ENCODE results near the gene SCNN1G. TPM values are rescaled to one million over a fixed set of nuclear protein-coding genes. Genes with fewer than 3 reads are reported as not detected.

Gene SCNN1G
- total RNA-seq, 4 donors from 2014 or later, result 5.8 to 39.3 (median 15.2) TPM

DNA sequence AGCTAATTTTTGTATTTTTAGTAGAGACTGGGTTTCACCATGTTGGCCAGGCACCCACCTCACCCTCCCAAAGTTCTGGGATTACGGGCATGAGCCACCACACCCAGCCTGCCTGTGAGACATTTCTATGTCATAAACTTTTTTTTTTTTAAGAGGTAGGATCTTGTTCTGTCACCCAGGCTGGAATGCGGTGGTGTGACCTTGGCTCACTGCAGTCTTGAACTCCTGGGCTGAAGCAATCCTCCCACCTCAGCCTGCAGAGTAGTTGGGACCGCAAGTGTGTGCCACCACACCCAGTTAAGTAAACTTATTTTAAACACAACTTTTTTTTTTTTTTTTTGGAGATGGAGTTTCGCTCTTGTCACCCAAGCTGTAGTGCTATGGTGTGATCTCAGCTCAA lies 47.2 kb downstream of the SCNN1G start:
- DNase-seq (ENCODE audit: low spot score in 2 of 2), result peak in 1 of 2 donors; percentile 49
- 68 to 73% methylated on average over 4 of the region's 4 CpGs for WGBS, 2 donors
- intact Hi-C loops (cut with DNase I; ENCODE audit: low total_unique reads), result no loop called here
- TF ChIP-seq POLR2A (IDR thresholded peaks at IDR 0.05) (no peak), CTCF (IDR thresholded peaks at IDR 0.05) (no peak)
- H3K4me3 ChIP-seq (ENCODE audit: low read depth, poor library complexity, severe bottlenecking), result no peak overlapping the region

DNA sequence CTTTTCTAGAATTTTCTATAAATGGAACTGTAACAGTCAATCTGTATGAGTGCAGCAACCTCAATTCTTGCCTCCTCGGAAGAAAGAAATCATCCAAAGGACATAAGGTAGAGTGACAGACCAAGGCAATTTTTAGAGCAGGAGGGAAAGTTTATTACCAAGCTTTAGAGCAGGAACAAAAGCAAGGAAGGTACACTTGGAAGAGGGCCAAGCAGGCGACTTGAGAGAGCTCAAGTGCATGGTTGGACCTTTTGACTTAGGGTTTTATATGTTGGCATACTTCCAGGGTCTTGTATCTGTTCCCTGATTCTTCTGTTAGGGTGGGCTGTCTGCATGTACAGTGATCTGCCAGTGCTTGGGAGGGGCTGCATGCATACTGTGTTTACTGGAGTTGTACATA lies 50.3 kb downstream of the SCNN1G start:
- H3K4me3 ChIP-seq (ENCODE audit: low read depth, poor library complexity, severe bottlenecking), result no peak overlapping the region
- peak in 1 of 2 donors; percentile 37 for DNase-seq (ENCODE audit: low spot score in 2 of 2)
- 50 to 54% methylated on average over 2 of the region's 2 CpGs for WGBS, 2 donors

DNA sequence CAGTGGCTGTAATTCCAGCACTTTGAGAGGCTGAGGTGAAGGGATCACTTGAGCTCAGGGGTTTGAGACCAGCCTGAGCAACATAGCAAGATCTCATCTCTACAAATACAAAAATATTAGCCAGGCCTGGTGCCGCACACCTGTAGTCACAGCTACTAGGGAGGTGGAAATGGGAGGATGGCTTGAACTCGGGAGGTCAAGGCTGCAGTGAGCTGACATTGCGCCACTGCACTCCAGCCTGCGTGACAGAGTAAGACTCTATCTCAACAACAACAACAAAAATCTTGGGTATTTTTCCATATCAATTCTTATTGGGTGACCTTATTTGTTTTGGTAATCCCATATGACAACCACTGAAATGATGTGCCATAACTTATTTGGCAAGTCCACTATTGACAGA lies 52.6 kb downstream of the SCNN1G start:
- TF ChIP-seq CTCF (IDR thresholded peaks at IDR 0.05) (no peak), POLR2A (IDR thresholded peaks at IDR 0.05) (no peak)
- intact Hi-C loops (cut with DNase I; ENCODE audit: low total_unique reads), result no loop called here
- 89 to 91% methylated on average over 4 of the region's 4 CpGs for WGBS, 2 donors
- peak in 1 of 2 donors; percentile 54 for DNase-seq (ENCODE audit: low spot score in 2 of 2)
- no peak overlapping the region for H3K4me3 ChIP-seq (ENCODE audit: low read depth, poor library complexity, severe bottlenecking)

More for the DNA sequence above, 50.3 kb downstream of the SCNN1G start:
- intact Hi-C loops (cut with DNase I; ENCODE audit: low total_unique reads), result no loop called here
- no peak for TF ChIP-seq POLR2A (IDR thresholded peaks at IDR 0.05)

- no peak for DNase-seq (ENCODE audit: low spot score in 2 of 2)
- intact Hi-C loops (cut with DNase I; ENCODE audit: low total_unique reads), result no loop called here
- H3K4me3 ChIP-seq (ENCODE audit: low read depth, poor library complexity, severe bottlenecking), result no peak overlapping the region
- TF ChIP-seq POLR2A (IDR thresholded peaks at IDR 0.05) (no peak), CTCF (IDR thresholded peaks at IDR 0.05) (no peak)
- WGBS, 2 donors, result 76 to 95% methylated on average over 1 of the region's 1 CpG
Observed at GRCh38 chr16:23236983-23237382, 54.4 kb downstream of the SCNN1G start.

DNA sequence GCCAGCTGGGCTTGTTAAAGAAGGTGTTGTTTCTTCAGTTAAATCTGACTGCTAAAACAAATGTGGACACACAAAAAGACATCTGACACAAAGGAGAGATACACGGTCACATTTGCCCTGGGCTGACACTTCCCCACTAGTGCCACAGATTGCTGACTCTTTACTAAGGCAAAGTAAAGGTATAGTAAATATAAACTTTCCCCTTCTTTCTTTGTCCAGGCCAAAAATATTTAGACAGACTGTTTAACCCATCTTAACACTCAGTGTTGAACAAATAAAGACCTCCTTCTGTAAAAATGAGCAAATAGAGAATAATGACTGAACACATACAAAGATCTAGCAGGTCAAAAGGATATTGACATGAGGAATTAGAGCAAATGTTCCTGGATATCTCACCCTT lies 58.4 kb downstream of the SCNN1G start:
- DNase-seq (ENCODE audit: low spot score in 2 of 2), result peak in 1 of 2 donors; percentile 50
- H3K4me3 ChIP-seq (ENCODE audit: low read depth, poor library complexity, severe bottlenecking), result no peak overlapping the region
- no peak for TF ChIP-seq POLR2A (IDR thresholded peaks at IDR 0.05)
- intact Hi-C loops (cut with DNase I; ENCODE audit: low total_unique reads), result no loop called here
- 76 to 77% methylated on average over 1 of the region's 1 CpG for WGBS, 2 donors

- TF ChIP-seq POLR2A (IDR thresholded peaks at IDR 0.05), result no peak
- TF ChIP-seq CTCF (IDR thresholded peaks at IDR 0.05), result no peak
- intact Hi-C loops (cut with DNase I; ENCODE audit: low total_unique reads), result no loop called here
- DNase-seq (ENCODE audit: low spot score in 2 of 2), result peak in 1 of 2 donors; percentile 17
- H3K4me3 ChIP-seq (ENCODE audit: low read depth, poor library complexity, severe bottlenecking), result no peak overlapping the region
Observed at GRCh38 chr16:23244122-23244521, 61.6 kb downstream of the SCNN1G start.

DNA sequence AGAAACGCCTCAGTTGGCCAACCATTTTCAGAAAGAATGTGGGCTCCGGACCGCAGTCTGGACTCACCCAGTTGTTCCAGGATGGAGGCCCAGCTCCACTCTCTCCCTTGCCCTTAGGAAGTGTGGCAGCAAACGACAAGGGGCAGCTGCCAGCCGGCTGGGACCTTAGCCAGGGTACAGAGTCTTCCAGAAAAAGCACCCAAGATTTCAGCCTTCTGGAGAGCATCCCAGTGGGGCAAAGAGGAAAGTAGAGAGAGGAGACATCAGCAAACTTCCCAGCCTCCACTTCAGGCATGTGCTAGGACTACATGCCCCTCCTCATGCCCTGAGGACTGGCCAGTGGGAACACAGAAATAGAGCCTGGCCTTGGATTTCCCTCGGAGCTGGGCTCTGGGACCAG lies 62.7 kb downstream of the SCNN1G start:
- no peak overlapping the region for H3K4me3 ChIP-seq (ENCODE audit: low read depth, poor library complexity, severe bottlenecking)
- TF ChIP-seq POLR2A (IDR thresholded peaks at IDR 0.05), result no peak
- no peak for TF ChIP-seq CTCF (IDR thresholded peaks at IDR 0.05)
- DNase-seq (ENCODE audit: low spot score in 2 of 2), result peak in 1 of 2 donors; percentile 70
- WGBS, 2 donors, result 73 to 74% methylated on average over 6 of the region's 6 CpGs
- intact Hi-C loops (cut with DNase I; ENCODE audit: low total_unique reads), result no loop called here

All from lower leg skin (tissue), 4 donors.